ENCODE measurements around the gene LYG1. TPM values are rescaled to one million over a fixed set of nuclear protein-coding genes. Genes with fewer than 3 reads are reported as not detected.

The LYG1 gene
- total and polyA plus RNA-seq, 9 of the 15 experiments (the other 6 are each of a cell fraction or from before 2014, with no cell fraction given), result 0.64 to 2.6 (median 1.2) TPM

DNA sequence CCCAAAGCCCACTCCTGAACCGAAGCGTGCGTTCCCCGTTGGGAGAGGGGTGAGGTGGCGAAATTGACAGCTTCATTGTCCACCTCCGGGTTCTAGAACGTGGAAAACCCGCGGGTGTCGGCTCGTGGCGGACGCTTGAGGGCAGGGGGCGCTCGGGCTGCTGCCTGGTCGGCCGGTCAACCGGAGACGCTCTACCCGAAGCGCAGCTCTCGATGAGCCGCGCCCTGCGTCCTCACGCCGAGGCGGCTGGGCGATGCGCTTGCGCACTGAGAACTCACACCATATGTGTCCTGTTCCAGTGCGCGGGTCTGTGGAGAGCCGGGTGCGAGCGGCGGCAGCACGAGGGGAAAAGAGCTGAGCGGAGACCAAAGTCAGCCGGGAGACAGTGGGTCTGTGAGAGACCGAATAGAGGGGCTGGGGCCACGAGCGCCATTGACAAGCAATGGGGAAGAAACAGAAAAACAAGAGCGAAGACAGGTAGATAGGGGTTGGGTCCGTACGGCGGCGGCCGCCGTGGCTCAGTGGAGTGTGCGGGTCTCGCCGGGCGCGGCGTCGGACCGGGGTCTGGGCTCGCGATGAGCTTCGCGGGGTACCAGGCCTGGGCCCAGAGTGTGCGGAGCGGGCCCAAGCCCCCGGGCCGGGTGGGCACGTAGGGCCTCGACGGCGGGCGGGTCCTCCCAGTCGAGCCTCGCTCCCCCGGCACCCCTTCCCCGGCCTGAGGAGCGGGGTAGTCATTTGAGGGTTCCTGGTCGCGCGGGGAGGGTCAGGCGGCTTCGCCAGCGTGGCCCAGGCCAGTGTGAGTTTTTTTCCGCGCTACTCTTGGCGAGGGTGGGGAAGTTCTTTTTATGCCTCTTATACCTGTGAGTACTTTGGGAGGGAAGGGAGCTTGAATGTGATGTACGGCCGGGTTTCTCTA is 36.4 kb upstream of the LYG1 start, which contains the start of gene EIF5B (continued):
- TF ChIP-seq HDGF (IDR thresholded peaks at IDR 0.05) (no peak), ZNF668 (CRISPR knock-in tag; IDR thresholded peaks at IDR 0.05) (no peak), GTF2E2 (tag; IDR thresholded peaks at IDR 0.05) (no peak; the same call in 1 of the 2 replicates), CHD4 (IDR thresholded peaks at IDR 0.05; ENCODE audit: insufficient read depth, insufficient replicate concordance, low read depth, low read length, poor library complexity, severe bottlenecking) (no peak), TEAD4 (IDR thresholded peaks at IDR 0.05; ENCODE audit: low read length) (no peak), TEAD4 (CRISPR knock-in tag; IDR thresholded peaks at IDR 0.05; ENCODE audit: borderline replicate concordance) (no peak), SOX6 (IDR thresholded peaks at IDR 0.05) (peak; percentile 32; the same call in 1 of the 2 replicates), MEF2A (IDR thresholded peaks at IDR 0.05; ENCODE audit: control insufficient read depth, low read depth, low read length) (no peak)
- TF ChIP-seq, protein P1, sequence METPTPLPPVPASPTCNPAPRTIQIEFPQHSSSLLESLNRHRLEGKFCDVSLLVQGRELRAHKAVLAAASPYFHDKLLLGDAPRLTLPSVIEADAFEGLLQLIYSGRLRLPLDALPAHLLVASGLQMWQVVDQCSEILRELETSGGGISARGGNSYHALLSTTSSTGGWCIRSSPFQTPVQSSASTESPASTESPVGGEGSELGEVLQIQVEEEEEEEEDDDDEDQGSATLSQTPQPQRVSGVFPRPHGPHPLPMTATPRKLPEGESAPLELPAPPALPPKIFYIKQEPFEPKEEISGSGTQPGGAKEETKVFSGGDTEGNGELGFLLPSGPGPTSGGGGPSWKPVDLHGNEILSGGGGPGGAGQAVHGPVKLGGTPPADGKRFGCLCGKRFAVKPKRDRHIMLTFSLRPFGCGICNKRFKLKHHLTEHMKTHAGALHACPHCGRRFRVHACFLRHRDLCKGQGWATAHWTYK (CRISPR knock-in tag; IDR thresholded peaks at IDR 0.05), result no peak
- TF ChIP-seq, protein P2, sequence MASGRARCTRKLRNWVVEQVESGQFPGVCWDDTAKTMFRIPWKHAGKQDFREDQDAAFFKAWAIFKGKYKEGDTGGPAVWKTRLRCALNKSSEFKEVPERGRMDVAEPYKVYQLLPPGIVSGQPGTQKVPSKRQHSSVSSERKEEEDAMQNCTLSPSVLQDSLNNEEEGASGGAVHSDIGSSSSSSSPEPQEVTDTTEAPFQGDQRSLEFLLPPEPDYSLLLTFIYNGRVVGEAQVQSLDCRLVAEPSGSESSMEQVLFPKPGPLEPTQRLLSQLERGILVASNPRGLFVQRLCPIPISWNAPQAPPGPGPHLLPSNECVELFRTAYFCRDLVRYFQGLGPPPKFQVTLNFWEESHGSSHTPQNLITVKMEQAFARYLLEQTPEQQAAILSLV (tag; IDR thresholded peaks at IDR 0.05), result no peak
- TF ChIP-seq, protein P3, sequence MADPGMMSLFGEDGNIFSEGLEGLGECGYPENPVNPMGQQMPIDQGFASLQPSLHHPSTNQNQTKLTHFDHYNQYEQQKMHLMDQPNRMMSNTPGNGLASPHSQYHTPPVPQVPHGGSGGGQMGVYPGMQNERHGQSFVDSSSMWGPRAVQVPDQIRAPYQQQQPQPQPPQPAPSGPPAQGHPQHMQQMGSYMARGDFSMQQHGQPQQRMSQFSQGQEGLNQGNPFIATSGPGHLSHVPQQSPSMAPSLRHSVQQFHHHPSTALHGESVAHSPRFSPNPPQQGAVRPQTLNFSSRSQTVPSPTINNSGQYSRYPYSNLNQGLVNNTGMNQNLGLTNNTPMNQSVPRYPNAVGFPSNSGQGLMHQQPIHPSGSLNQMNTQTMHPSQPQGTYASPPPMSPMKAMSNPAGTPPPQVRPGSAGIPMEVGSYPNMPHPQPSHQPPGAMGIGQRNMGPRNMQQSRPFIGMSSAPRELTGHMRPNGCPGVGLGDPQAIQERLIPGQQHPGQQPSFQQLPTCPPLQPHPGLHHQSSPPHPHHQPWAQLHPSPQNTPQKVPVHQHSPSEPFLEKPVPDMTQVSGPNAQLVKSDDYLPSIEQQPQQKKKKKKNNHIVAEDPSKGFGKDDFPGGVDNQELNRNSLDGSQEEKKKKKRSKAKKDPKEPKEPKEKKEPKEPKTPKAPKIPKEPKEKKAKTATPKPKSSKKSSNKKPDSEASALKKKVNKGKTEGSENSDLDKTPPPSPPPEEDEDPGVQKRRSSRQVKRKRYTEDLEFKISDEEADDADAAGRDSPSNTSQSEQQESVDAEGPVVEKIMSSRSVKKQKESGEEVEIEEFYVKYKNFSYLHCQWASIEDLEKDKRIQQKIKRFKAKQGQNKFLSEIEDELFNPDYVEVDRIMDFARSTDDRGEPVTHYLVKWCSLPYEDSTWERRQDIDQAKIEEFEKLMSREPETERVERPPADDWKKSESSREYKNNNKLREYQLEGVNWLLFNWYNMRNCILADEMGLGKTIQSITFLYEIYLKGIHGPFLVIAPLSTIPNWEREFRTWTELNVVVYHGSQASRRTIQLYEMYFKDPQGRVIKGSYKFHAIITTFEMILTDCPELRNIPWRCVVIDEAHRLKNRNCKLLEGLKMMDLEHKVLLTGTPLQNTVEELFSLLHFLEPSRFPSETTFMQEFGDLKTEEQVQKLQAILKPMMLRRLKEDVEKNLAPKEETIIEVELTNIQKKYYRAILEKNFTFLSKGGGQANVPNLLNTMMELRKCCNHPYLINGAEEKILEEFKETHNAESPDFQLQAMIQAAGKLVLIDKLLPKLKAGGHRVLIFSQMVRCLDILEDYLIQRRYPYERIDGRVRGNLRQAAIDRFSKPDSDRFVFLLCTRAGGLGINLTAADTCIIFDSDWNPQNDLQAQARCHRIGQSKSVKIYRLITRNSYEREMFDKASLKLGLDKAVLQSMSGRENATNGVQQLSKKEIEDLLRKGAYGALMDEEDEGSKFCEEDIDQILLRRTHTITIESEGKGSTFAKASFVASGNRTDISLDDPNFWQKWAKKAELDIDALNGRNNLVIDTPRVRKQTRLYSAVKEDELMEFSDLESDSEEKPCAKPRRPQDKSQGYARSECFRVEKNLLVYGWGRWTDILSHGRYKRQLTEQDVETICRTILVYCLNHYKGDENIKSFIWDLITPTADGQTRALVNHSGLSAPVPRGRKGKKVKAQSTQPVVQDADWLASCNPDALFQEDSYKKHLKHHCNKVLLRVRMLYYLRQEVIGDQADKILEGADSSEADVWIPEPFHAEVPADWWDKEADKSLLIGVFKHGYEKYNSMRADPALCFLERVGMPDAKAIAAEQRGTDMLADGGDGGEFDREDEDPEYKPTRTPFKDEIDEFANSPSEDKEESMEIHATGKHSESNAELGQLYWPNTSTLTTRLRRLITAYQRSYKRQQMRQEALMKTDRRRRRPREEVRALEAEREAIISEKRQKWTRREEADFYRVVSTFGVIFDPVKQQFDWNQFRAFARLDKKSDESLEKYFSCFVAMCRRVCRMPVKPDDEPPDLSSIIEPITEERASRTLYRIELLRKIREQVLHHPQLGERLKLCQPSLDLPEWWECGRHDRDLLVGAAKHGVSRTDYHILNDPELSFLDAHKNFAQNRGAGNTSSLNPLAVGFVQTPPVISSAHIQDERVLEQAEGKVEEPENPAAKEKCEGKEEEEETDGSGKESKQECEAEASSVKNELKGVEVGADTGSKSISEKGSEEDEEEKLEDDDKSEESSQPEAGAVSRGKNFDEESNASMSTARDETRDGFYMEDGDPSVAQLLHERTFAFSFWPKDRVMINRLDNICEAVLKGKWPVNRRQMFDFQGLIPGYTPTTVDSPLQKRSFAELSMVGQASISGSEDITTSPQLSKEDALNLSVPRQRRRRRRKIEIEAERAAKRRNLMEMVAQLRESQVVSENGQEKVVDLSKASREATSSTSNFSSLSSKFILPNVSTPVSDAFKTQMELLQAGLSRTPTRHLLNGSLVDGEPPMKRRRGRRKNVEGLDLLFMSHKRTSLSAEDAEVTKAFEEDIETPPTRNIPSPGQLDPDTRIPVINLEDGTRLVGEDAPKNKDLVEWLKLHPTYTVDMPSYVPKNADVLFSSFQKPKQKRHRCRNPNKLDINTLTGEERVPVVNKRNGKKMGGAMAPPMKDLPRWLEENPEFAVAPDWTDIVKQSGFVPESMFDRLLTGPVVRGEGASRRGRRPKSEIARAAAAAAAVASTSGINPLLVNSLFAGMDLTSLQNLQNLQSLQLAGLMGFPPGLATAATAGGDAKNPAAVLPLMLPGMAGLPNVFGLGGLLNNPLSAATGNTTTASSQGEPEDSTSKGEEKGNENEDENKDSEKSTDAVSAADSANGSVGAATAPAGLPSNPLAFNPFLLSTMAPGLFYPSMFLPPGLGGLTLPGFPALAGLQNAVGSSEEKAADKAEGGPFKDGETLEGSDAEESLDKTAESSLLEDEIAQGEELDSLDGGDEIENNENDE (IDR thresholded peaks at IDR 0.05; ENCODE audit: low read depth, low read length), result no peak
